Neural progenitor cell (in vitro differentiated cells): ENCODE results near the gene SEC14L3. TPM values are rescaled to one million over a fixed set of nuclear protein-coding genes. Genes with fewer than 3 reads are reported as not detected.

Experiments
- DNase-seq: peaks from one replicate; pipeline ENCODE4 v3.0.0-alpha.2; 2016; ENCODE audit warnings: low spot score
- H2AFZ ChIP-seq: fragments of 200-600 bp; sonication (generic); replicated peaks from 2 replicates; pipeline ENCODE4 v1.6.1; 2016; ENCODE audit warnings: antibody characterized with exemption
- H3F3A ChIP-seq: fragments of 200-600 bp; sonication (generic); 2 replicates; pipeline ENCODE4 v1.6.1; 2016; ENCODE audit warnings: antibody characterized with exemption, low read depth
- H3K27ac ChIP-seq: fragments of 200-600 bp; sonication (generic); 2 replicates; pipeline ENCODE4 v1.5.1; 2016; ENCODE audit warnings: mild to moderate bottlenecking
- H3K27me3 ChIP-seq: fragments of 200-600 bp; sonication (generic); 2 replicates; pipeline ENCODE4 v1.6.1; 2016; ENCODE audit warnings: mild to moderate bottlenecking, moderate library complexity
- H3K36me3 ChIP-seq: fragments of 200-600 bp; sonication (generic); 2 replicates; pipeline ENCODE4 v1.5.1; 2016
- H3K4me1 ChIP-seq: fragments of 200-600 bp; sonication (generic); 2 replicates; pipeline ENCODE4 v1.6.1; 2016; ENCODE audit warnings: mixed run types
- H3K4me2 ChIP-seq: fragments of 200-600 bp; sonication (generic); 2 replicates; pipeline ENCODE4 v1.6.1; 2016
- H3K4me3 ChIP-seq: fragments of 200-600 bp; sonication (generic); 2 replicates; pipeline ENCODE4 v1.5.1; 2016
- H3K79me2 ChIP-seq: fragments of 200-600 bp; sonication (generic); 2 replicates; pipeline ENCODE4 v1.6.1; 2016; ENCODE audit warnings: low read depth
- H3K9ac ChIP-seq: fragments of 200-600 bp; sonication (generic); 2 replicates; pipeline ENCODE4 v1.6.1; 2016
- H3K9me3 ChIP-seq: fragments of 200-600 bp; sonication (generic); 2 replicates; pipeline ENCODE4 v1.5.1; 2016; ENCODE audit warnings: low read depth
- H4K20me1 ChIP-seq: fragments of 200-600 bp; sonication (generic); 2 replicates; pipeline ENCODE4 v1.6.1; 2016; ENCODE audit warnings: low read depth
- H3K27ac Mint-ChIP-seq: 3 replicates; pipeline ENCODE4 v1.8.0; 2021; ENCODE audit warnings: mixed read lengths
- H3K27me3 Mint-ChIP-seq: 2 replicates; pipeline ENCODE4 v1.8.0; 2022; ENCODE audit warnings: low read depth, mild to moderate bottlenecking, inconsistent platforms, moderate library complexity, mixed read lengths; ENCODE audit not compliant: insufficient read depth
- H3K36me3 Mint-ChIP-seq: 3 replicates; pipeline ENCODE4 v1.8.0; 2021; ENCODE audit warnings: mixed read lengths
- H3K4me1 Mint-ChIP-seq: 3 replicates; pipeline ENCODE4 v1.8.0; 2021; ENCODE audit warnings: mixed read lengths
- H3K4me3 Mint-ChIP-seq: 3 replicates; pipeline ENCODE4 v1.8.0; 2021; ENCODE audit warnings: mild to moderate bottlenecking, moderate library complexity, mixed read lengths
- H3K9me3 Mint-ChIP-seq: 3 replicates; pipeline ENCODE4 v1.8.0; 2020; ENCODE audit warnings: mixed read lengths
- CTCF ChIP-seq: fragments of 200-600 bp; sonication (generic); IDR thresholded peaks from 2 replicates; pipeline ENCODE4 v1.5.1; 2017; ENCODE audit warnings: antibody characterized with exemption, mild to moderate bottlenecking
- EZH2 ChIP-seq: fragments of 200-600 bp; sonication (generic); IDR thresholded peaks from 2 replicates; pipeline ENCODE4 v1.6.1; 2017; ENCODE audit warnings: antibody characterized with exemption, mild to moderate bottlenecking, moderate library complexity
- EZH2phosphoT487 ChIP-seq: fragments of 200-600 bp; sonication (generic); IDR thresholded peaks from 2 replicates; pipeline ENCODE4 v1.6.1; 2017; ENCODE audit warnings: antibody characterized with exemption
- total RNA-seq: library from RNA; depleted of rRNA; stranded (reverse); fragments of >200 nt; gene quantifications from 2 replicates; pipeline ENCODE4 v1.2.3, GENCODE V29; 2015; ENCODE audit warnings: low replicate concordance

The SEC14L3 gene
- total RNA-seq, 1 donor from 2014 or later, result not detected

DNA sequence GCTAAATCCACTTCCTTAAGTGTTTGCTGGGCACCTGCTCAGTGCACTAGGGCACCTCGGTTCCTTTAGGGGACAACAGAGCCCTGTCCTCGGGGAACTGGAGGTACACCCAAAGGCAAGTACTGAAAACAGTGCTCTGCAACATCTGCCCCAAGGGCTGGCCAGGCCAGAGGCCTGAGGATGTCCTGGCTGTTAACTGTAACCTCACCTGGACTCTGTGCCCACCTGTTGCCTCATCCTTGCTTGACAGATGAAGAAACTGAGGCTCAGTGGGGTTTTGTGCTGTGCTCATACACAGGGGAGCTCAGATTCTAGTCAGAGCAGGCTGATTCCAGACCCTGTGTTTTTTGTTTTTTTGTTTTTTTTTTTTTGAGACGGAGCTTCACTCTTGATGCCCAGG lies 31.1 kb upstream of the SEC14L3 start:
- TF ChIP-seq EZH2phosphoT487 (no peak), CTCF (no peak), EZH2 (no peak)
- H3K79me2 ChIP-seq, result no peaks in the 10 kb centered on the region

DNA sequence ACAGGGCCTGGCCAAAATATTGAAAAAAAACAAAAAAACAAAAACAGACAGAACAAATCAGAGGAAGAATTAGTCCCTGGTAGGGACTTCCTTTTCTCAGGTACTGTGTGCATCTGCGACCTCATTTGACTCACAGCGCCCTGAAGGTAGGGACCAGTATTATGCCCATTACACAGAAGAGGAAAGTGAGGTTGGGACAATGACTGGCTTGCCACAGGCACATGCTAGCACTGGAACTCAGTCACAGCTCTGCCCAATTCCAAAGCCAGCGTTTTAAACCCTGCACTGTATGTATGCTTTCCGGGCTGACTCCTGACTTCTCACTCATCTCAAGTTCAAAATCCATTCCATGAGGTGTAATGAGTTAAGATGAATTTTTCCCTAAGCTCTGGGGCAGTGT lies 30.3 kb upstream of the SEC14L3 start:
- Histone ChIP-seq H2AFZ (no peak overlapping the region), H4K20me1 (no peaks in the 10 kb centered on the region), H3K4me1 (no peaks in the 10 kb centered on the region), H3F3A (no peaks in the 10 kb centered on the region), H3K79me2 (no peaks in the 10 kb centered on the region), H3K9me3 (no peaks in the 10 kb centered on the region), H3K27ac (no peak overlapping the region), H3K27me3 (no peaks in the 10 kb centered on the region), H3K9ac (no peak overlapping the region), H3K4me3 (no peak overlapping the region), H3K36me3 (no peaks in the 10 kb centered on the region), H3K4me2 (no peak overlapping the region)
- H3K4me3 Mint-ChIP-seq, result no peak overlapping the region
- no peak for DNase-seq
- H3K9me3 Mint-ChIP-seq, result no peaks in the 10 kb centered on the region
- H3K4me1 Mint-ChIP-seq, result no peaks in the 10 kb centered on the region
- no peak overlapping the region for H3K27ac Mint-ChIP-seq
- TF ChIP-seq EZH2 (no peak), CTCF (no peak), EZH2phosphoT487 (no peak)
- no peaks in the 10 kb centered on the region for H3K36me3 Mint-ChIP-seq
- H3K27me3 Mint-ChIP-seq, result peaks cover 4% of the 10 kb centered on the region

More for the DNA sequence above, 31.1 kb upstream of the SEC14L3 start:
- H3K4me2 ChIP-seq, result no peak overlapping the region
- H4K20me1 ChIP-seq, result no peaks in the 10 kb centered on the region
- no peaks in the 10 kb centered on the region for H3K36me3 Mint-ChIP-seq
- no peak overlapping the region for H3K4me3 Mint-ChIP-seq
- H3K27ac Mint-ChIP-seq, result no peak overlapping the region
- no peaks in the 10 kb centered on the region for H3K4me1 Mint-ChIP-seq
- H3K9me3 ChIP-seq, result no peaks in the 10 kb centered on the region
- no peaks in the 10 kb centered on the region for H3K36me3 ChIP-seq
- H2AFZ ChIP-seq, result no peak overlapping the region
- H3K27me3 Mint-ChIP-seq, result peaks cover 4% of the 10 kb centered on the region
- no peak overlapping the region for H3K4me3 ChIP-seq
- H3K4me1 ChIP-seq, result no peaks in the 10 kb centered on the region
- no peak overlapping the region for H3K27ac ChIP-seq
- H3K9ac ChIP-seq, result no peak overlapping the region
- H3F3A ChIP-seq, result no peaks in the 10 kb centered on the region
- no peak for DNase-seq
- no peaks in the 10 kb centered on the region for H3K27me3 ChIP-seq
- no peaks in the 10 kb centered on the region for H3K9me3 Mint-ChIP-seq

DNA sequence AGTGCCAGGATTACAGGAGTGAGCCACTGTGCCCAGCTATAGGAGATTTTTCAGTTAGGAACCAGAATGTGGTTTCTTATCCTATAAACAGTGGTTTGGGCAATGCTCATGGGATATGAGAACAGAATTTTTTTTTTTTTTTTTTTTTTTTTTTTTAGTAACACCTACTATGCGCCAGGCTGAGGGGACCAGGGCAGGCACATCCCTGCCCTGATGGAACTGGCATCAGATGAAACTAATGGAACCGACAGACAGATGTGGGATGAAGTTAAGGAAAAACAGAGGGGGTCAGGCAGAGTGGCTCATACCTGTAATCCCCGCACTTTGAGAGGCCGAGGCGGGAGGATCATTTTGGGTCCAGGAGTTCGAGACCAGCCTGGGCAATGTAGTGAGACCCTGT lies 28.8 kb upstream of the SEC14L3 start:
- Histone ChIP-seq H3K4me2 (no peak overlapping the region), H3K27ac (no peak overlapping the region), H3K36me3 (no peaks in the 10 kb centered on the region), H2AFZ (no peak overlapping the region), H3K27me3 (no peaks in the 10 kb centered on the region), H3K79me2 (no peaks in the 10 kb centered on the region), H3K9ac (no peak overlapping the region), H3K4me1 (no peaks in the 10 kb centered on the region), H3K4me3 (no peak overlapping the region), H3F3A (no peaks in the 10 kb centered on the region), H3K9me3 (no peaks in the 10 kb centered on the region), H4K20me1 (no peaks in the 10 kb centered on the region)
- Mint-ChIP-seq H3K4me1 (no peaks in the 10 kb centered on the region), H3K27me3 (peaks cover 2% of the 10 kb centered on the region), H3K4me3 (peak overlapping the region; percentile 55), H3K9me3 (no peaks in the 10 kb centered on the region), H3K36me3 (no peaks in the 10 kb centered on the region), H3K27ac (no peak overlapping the region)
- DNase-seq, result no peak
- TF ChIP-seq CTCF, result no peak
- TF ChIP-seq EZH2phosphoT487, result no peak
- no peak for TF ChIP-seq EZH2
